Stimulated activated CD8-positive, alpha-beta memory T cell treated with anti-CD3 and anti-CD28 coated beads, Interleukin-15, amount 100 ng/mL, for 48 hours (primary cell): ENCODE measurements around the gene PTTG2.

Experiments
- DNase-seq, 2 donors: peaks; one replicate each; pipeline ENCODE4 v3.0.0-alpha.2; 2020; ENCODE audit warnings: low read depth in 2 of 2

PTTG2 gene

GRCh38 chr4:38008571-38009021, 48.4 kb downstream of the PTTG2 start:
- DNase-seq = no peak

GRCh38 chr4:38009421-38009820, 49.2 kb downstream of the PTTG2 start:
- DNase-seq = no peak

GRCh38 chr4:38009949-38010348, 49.8 kb downstream of the PTTG2 start:
- DNase-seq = no peak
